ENCODE measurements around the gene HNRNPUL1.
"Not testable (repeated sequence)": the region's sequence is repeated elsewhere in the genome, so short reads cannot be mapped to it uniquely, and the experiment has no call there.

Gene HNRNPUL1

GRCh38 chr19:41325947-41326706 lies 62.0 kb downstream of the HNRNPUL1 start:
- no peak for DNase-seq (ENCODE audit: low read depth)

DNA sequence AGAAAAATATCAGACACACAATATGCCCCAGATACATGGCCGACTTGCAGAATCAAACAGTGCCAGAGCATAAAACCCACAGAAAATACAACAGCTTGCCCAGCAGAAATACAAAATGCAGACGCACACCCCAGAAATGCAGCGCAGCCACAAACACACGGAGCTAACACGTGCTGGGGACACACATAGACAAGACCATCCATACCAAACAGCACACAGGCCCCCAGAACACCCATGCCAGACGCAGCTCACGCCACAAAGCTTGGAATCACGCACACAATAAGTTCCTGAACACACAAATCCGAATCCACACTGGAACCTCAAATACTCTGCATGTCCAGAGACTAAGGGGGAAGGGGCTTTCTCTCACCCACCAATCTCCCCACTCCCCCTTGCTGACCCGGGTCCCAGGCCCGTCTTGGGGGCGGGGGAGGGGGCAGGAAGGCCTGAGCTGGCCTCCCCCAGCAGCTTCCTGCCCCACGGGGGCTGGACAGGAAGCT lies 63.0 kb downstream of the HNRNPUL1 start:
- no peak for DNase-seq (ENCODE audit: low read depth)

DNA sequence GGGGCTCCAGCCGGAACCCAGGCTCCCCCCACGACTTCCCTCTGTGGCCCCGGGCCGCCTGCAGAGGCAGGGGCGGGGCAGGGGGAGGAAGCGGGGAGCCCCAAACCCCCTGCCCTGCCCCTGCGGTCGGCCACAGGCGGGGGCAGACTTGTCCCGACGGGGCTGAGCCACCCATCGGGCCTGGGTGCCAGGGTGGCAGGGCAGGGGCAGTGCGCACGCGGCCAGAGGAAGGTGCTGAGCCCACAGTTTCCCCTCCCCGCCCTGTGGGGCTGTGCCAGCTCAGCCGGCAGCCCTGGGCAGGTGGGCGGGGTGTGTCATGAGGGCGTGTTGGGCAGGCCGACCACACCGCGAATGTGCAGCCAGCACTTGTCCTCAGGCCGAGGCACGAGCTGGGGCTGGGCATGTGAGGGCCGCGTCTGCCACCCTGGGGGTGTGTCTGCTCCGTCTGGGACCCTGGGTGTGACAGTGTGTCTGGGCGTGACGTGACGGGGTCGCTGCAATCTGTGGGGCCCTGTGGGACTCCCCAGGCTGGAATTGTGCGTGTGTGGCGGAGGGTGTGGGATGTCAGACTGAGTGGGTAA lies 63.5 kb downstream of the HNRNPUL1 start:
- DNase-seq (ENCODE audit: low read depth): peak; percentile 84

GRCh38 chr19:41328157-41328841 lies 64.1 kb downstream of the HNRNPUL1 start:
- DNase-seq (ENCODE audit: low read depth): no peak

GRCh38 chr19:41328842-41329225 lies 64.7 kb downstream of the HNRNPUL1 start:
- DNase-seq (ENCODE audit: low read depth): no peak

- no peak for DNase-seq (ENCODE audit: low read depth)
These were observed 66.3 kb downstream of the HNRNPUL1 start for GRCh38 chr19:41330481-41330880.

- DNase-seq (ENCODE audit: low read depth): no peak
These were observed 66.9 kb downstream of the HNRNPUL1 start for GRCh38 chr19:41330946-41331678.

DNA sequence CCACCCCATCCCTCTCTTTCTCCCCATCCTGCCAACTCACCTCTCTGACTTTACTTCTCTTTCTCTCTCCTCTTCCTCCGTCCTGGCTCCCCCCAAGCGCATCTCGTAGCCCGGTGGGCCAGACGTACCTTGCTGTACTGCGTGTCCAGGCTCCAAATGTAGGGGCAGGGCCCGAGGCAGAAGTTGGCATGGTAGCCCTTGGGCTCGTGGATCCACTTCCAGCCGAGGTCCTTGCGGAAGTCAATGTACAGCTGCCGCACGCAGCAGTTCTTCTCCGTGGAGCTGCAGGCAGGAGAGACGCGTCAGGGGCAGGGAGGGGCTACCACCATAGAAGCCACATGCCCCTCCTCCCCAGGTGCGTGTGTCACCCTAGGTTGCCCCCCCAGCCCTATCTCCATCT lies 67.8 kb downstream of the HNRNPUL1 start:
- no peak for DNase-seq (ENCODE audit: low read depth)

DNA sequence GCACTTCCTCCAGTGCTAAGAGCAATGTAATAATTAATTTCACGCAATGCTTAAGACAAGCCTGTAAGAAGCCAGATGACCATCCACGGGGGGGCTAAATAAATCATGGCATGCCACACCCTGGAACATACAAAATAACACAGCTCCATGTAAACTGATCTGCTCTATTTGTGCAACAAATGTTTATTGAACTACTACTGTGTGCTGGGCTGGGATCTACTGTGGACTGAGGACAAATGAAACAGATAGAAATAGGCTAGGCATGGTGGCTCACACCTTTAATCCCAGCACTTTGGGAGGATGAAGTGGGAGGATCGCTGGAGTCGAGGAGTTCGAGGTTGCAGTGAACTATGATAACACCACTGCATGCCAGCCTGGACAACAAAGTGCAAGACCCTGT lies 68.3 kb downstream of the HNRNPUL1 start:
- DNase-seq (ENCODE audit: low read depth): no peak

GRCh38 chr19:41334793-41335192 lies 70.6 kb downstream of the HNRNPUL1 start:
- no peak for DNase-seq (ENCODE audit: low read depth)

GRCh38 chr19:41335467-41335866 lies 71.3 kb downstream of the HNRNPUL1 start:
- DNase-seq (ENCODE audit: low read depth): no peak

- no peak for DNase-seq (ENCODE audit: low read depth)
These were observed 75.8 kb downstream of the HNRNPUL1 start for GRCh38 chr19:41339936-41340335.

DNA sequence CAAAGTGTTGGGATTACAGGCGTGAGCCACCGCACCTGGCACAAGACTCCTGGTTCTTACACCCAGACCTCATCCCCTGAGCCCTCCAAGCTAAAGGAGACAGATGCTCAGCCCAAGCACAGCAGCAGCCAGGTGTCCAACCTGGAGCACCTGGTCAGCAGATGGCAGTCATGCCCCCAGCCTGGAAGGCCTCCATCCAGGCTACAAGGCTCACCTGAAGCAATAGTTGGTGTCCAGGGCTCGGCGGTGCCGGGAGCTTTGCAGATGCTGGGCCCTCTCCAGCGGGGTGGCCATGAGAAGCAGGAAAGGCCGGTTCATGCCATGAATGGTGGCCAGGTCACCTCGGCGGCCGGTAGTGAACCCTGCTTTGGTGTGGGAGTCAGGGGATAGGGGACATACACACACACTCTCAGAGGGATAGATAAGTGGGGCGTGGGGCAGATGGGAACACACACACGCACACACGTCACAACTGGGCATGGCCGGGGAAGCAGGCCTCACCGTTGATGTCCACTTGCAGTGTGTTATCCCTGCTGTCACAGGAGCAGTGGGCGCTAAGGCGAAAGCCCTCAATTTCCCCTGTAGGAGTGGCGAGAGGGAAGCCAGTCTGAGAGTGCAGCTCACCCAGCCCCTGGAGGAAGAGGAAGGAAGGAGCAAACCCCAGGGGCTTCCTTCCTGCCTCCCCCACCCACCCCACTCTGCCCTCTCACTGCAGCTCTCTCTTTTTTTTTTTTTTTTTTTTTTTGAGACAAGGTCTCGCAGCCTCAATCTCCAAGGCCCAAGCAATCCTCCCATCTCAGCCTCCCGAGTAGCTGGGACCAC lies 77.7 kb downstream of the HNRNPUL1 start:
- DNase-seq (ENCODE audit: low read depth): no peak

DNA sequence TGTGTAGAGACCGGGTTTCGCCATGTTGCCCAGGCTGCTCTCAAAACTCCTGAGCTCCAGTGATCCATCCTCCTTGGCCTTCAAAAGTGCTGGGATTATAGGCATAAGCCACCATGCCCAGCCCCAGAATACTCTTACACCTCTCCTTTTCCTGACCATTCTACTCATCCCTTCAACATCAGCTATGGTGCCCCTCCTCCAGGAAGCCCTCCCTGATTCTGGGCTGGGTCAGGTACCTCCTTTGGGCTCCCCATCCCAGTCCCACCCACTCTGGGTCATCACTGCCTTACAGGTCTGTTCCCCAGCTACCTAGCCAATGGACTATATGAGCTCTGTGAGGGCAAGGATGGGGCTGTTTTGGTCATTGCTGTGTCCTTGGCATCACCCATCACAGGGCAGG lies 80.0 kb downstream of the HNRNPUL1 start:
- no peak for DNase-seq (ENCODE audit: low read depth)

- DNase-seq (ENCODE audit: low read depth): not testable (repeated sequence)
These were observed 82.7 kb downstream of the HNRNPUL1 start for GRCh38 chr19:41346916-41347315.

DNA sequence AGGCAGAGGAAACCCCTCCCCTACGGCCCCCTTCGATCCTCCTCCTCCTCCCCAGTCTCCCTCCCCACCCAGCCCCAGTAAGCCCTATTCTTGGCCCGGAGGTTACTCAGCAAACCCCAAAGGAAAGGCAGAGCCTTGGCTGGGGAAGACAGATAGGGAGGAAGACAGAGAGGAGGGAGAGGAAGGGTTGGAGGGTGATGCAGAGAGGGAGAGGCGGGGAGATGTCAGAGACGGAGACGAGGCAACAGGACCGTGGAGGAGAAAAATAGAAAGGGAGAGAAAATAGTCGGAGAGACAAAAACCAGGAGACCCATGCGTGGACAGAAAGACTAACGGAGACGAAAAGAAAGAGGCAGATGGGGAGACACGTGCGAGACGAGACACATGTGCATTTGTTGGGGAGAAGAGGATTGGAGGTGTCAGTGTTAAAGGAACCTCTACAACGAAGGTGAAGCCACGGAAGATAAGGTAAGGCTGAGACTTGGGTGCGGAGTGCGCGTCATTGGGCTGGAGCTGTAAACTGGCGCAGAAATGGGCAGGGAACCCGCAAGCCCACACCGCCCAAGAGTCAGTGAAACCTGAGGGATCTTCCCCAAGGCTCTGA lies 86.7 kb downstream of the HNRNPUL1 start:
- DNase-seq (ENCODE audit: low read depth): no peak

GRCh38 chr19:41351339-41352245 lies 87.4 kb downstream of the HNRNPUL1 start:
- DNase-seq (ENCODE audit: low read depth): peak; percentile 85

- DNase-seq (ENCODE audit: low read depth): no peak
These were observed 88.1 kb downstream of the HNRNPUL1 start for GRCh38 chr19:41352279-41352608.

DNA sequence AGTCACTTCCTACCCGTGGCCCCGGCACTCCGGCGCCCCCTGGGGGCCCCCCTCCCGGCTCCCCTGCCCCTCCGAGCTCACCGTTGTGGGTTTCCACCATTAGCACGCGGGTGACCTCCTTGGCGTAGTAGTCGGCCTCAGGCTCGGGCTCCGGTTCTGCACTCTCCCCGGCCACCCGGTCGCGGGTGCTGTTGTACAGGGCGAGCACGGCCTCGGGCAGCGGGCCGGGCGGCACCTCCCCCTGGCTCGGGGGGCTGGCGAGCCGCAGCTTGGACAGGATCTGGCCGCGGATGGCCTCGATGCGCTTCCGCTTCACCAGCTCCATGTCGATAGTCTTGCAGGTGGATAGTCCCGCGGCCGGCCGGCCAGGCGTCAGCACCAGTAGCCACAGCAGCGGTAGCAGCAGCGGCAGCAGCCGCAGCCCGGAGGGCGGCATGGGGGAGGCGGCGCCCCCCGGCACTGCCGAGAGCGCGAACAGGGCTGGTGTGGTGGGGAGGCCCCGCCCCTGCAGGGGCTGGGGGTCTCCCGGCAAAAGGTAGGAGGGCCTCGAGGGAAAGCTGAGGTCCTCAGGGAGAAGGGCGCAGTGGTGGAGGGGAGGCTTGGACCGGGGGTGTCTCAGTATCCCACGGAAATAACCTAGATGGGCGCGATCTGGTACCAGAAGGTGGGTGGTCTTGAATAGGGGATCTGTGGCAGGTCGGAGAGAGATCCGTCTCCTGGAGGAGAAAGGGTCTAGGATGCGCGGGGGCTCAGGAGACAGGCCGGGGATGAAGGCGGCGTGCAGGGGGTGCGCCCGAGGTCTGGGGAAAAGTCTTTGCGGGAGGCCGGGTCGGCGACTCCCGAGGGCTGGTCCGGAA lies 88.7 kb downstream of the HNRNPUL1 start:
- DNase-seq (ENCODE audit: low read depth): peak; percentile 68
